ENCODE data around the gene UROC1. TPM values are rescaled to one million over a fixed set of nuclear protein-coding genes. Genes with fewer than 3 reads are reported as not detected.

Gene UROC1
- total and polyA plus RNA-seq, 2 experiments from 2014 or later: not detected

DNA sequence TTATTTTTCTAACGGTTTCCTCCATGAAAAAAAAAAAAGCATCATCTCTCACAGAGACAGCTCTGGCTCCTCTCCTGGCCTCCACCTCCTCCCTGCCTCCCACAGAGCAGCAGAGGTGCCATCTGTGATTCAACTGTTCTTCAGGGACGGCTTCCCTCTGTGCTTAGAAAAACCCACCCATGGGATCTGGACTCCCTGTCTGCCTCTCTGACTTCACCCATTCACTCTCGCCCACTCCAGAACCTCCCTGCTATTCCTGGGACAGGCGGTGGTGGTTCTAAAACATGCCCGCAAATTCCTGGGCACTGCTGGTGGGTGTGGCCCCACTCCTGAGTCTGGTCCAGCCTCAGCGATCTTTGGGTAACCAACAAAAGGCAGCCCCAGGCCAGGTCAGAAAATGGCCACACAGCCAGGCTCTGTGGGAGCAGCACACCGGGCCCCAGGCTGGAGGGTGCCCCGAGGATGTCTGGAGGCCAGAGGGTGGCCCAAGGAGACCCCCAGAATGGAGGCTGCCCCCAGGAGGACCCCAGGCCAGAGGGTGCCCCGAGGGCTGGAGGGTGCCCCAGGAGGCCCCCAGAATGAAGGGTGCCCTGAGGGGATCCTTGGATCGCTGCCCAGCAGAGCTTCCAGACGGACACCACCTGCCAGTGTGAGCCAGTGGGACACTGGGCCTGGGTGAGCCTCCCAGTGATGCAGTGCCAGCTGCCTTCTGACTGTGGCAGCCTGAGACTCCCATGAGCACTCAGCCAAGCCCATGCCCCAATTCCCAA is 3.7 kb upstream of the UROC1 start:
- H3K36me3 Mint-ChIP-seq (ENCODE audit: low read depth): no peaks in the 10 kb centered on the region
- Histone ChIP-seq H3K4me3 (no peak overlapping the region), H3K27me3 (ENCODE audit: insufficient read depth) (peaks cover 16% of the 10 kb centered on the region), H2AFZ (no peak overlapping the region), H4K20me1 (replicated peaks; ENCODE audit: insufficient read depth) (no peaks in the 10 kb centered on the region), H3K79me2 (replicated peaks; ENCODE audit: insufficient read depth) (no peaks in the 10 kb centered on the region), H3K27ac (ENCODE audit: low read depth) (no peak overlapping the region), H3K9me2 (ENCODE audit: insufficient read depth) (no peaks in the 10 kb centered on the region), H3K4me1 (ENCODE audit: insufficient read depth) (0 out of 2 replicates have a peak, but pooled peaks cover 4% of the 10 kb centered on the region), H3F3A (replicated peaks; ENCODE audit: low read depth) (no peaks in the 10 kb centered on the region), H3K36me3 (ENCODE audit: insufficient read depth) (no peaks in the 10 kb centered on the region), H3K4me2 (no peak overlapping the region)
- DNase-seq (ENCODE audit: low spot score) (no peak), ATAC-seq (no peak)
- no peak for TF ChIP-seq ZNF331 (CRISPR knock-in tag; IDR thresholded peaks at IDR 0.05; ENCODE audit: low read depth)
- no peak for TF ChIP-seq ETS1 (IDR thresholded peaks at IDR 0.05)
- no peak for TF ChIP-seq EZH2phosphoT487 (IDR thresholded peaks at IDR 0.05; ENCODE audit: unreplicated experiment)
- TF ChIP-seq, protein P1, sequence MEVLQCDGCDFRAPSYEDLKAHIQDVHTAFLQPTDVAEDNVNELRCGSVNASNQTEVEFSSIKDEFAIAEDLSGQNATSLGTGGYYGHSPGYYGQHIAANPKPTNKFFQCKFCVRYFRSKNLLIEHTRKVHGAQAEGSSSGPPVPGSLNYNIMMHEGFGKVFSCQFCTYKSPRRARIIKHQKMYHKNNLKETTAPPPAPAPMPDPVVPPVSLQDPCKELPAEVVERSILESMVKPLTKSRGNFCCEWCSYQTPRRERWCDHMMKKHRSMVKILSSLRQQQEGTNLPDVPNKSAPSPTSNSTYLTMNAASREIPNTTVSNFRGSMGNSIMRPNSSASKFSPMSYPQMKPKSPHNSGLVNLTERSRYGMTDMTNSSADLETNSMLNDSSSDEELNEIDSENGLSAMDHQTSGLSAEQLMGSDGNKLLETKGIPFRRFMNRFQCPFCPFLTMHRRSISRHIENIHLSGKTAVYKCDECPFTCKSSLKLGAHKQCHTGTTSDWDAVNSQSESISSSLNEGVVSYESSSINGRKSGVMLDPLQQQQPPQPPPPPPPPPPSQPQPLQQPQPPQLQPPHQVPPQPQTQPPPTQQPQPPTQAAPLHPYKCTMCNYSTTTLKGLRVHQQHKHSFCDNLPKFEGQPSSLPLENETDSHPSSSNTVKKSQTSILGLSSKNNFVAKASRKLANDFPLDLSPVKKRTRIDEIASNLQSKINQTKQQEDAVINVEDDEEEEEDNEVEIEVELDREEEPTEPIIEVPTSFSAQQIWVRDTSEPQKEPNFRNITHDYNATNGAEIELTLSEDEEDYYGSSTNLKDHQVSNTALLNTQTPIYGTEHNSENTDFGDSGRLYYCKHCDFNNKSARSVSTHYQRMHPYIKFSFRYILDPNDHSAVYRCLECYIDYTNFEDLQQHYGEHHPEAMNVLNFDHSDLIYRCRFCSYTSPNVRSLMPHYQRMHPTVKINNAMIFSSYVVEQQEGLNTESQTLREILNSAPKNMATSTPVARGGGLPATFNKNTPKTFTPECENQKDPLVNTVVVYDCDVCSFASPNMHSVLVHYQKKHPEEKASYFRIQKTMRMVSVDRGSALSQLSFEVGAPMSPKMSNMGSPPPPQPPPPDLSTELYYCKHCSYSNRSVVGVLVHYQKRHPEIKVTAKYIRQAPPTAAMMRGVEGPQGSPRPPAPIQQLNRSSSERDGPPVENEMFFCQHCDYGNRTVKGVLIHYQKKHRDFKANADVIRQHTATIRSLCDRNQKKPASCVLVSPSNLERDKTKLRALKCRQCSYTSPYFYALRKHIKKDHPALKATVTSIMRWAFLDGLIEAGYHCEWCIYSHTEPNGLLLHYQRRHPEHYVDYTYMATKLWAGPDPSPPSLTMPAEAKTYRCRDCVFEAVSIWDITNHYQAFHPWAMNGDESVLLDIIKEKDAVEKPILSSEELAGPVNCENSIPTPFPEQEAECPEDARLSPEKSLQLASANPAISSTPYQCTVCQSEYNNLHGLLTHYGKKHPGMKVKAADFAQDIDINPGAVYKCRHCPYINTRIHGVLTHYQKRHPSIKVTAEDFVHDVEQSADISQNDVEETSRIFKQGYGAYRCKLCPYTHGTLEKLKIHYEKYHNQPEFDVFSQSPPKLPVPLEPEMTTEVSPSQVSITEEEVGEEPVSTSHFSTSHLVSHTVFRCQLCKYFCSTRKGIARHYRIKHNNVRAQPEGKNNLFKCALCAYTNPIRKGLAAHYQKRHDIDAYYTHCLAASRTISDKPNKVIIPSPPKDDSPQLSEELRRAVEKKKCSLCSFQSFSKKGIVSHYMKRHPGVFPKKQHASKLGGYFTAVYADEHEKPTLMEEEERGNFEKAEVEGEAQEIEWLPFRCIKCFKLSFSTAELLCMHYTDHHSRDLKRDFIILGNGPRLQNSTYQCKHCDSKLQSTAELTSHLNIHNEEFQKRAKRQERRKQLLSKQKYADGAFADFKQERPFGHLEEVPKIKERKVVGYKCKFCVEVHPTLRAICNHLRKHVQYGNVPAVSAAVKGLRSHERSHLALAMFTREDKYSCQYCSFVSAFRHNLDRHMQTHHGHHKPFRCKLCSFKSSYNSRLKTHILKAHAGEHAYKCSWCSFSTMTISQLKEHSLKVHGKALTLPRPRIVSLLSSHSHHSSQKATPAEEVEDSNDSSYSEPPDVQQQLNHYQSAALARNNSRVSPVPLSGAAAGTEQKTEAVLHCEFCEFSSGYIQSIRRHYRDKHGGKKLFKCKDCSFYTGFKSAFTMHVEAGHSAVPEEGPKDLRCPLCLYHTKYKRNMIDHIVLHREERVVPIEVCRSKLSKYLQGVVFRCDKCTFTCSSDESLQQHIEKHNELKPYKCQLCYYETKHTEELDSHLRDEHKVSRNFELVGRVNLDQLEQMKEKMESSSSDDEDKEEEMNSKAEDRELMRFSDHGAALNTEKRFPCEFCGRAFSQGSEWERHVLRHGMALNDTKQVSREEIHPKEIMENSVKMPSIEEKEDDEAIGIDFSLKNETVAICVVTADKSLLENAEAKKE (CRISPR knock-in tag; IDR thresholded peaks at IDR 0.05): no peak
- no peak for TF ChIP-seq REST (IDR thresholded peaks at IDR 0.05; ENCODE audit: unreplicated experiment)
- TF ChIP-seq POLR2AphosphoS5 (IDR thresholded peaks at IDR 0.05; ENCODE audit: low read depth): no peak
- no peak for TF ChIP-seq STAT1 (IDR thresholded peaks at IDR 0.05; ENCODE audit: unreplicated experiment)
- TF ChIP-seq EZH2 (IDR thresholded peaks at IDR 0.05; ENCODE audit: low read depth, unreplicated experiment): no peak
- no peak for TF ChIP-seq JUNB (IDR thresholded peaks at IDR 0.05; ENCODE audit: unreplicated experiment)
- no peak for TF ChIP-seq ZNF114 (CRISPR knock-in tag; IDR thresholded peaks at IDR 0.05)
- TF ChIP-seq CTCF (conservative IDR thresholded peaks at IDR 0.05; ENCODE audit: low read depth in 2 of 2): no peak
- TF ChIP-seq NANOG (IDR thresholded peaks at IDR 0.05; ENCODE audit: borderline replicate concordance): no peak
- no peak for TF ChIP-seq CREB1 (CRISPR knock-in tag; IDR thresholded peaks at IDR 0.05; ENCODE audit: low read depth)
- H3K27ac Mint-ChIP-seq: no peak overlapping the region
- peaks cover 7% of the 10 kb centered on the region; the same call in 2 of the 3 replicates for H3K4me1 Mint-ChIP-seq
- H3K27me3 Mint-ChIP-seq (ENCODE audit: insufficient read depth, low read depth, poor library complexity): peaks cover 13% of the 10 kb centered on the region
- H3K9me3 Mint-ChIP-seq: no peaks in the 10 kb centered on the region
- no peak overlapping the region for H3K4me3 Mint-ChIP-seq
